ENCODE results near the gene NADSYN1. TPM values are rescaled to one million over a fixed set of nuclear protein-coding genes. Genes with fewer than 3 reads are reported as not detected.

NADSYN1 gene
- total and polyA plus RNA-seq, 2 of the 13 experiments (the other 11 are each of a cell fraction or from before 2014, with no cell fraction given) = 35.7 to 51.5 TPM

- TF ChIP-seq HMGXB4 (CRISPR knock-in tag; IDR thresholded peaks at IDR 0.05; ENCODE audit: borderline replicate concordance in 1 of 2, low read depth in 1 of 2) (peak; percentile 58 to 67; a peak in 2 of 4 replicates), HOMEZ (CRISPR knock-in tag; IDR thresholded peaks at IDR 0.05; ENCODE audit: low read depth) (no peak), TFE3 (CRISPR knock-in tag; IDR thresholded peaks at IDR 0.05) (no peak), ZNF317 (CRISPR knock-in tag; IDR thresholded peaks at IDR 0.05) (no peak), SSRP1 (CRISPR knock-in tag; IDR thresholded peaks at IDR 0.05) (no peak), ZNF274 (CRISPR knock-in tag; IDR thresholded peaks at IDR 0.05) (peak; percentile 61; the same call in 1 of the 2 replicates), ZNF230 (CRISPR knock-in tag; IDR thresholded peaks at IDR 0.05) (no peak; the same call in 1 of the 2 replicates), ZNF160 (CRISPR knock-in tag; IDR thresholded peaks at IDR 0.05) (no peak), PRDM4 (CRISPR knock-in tag; IDR thresholded peaks at IDR 0.05; ENCODE audit: borderline replicate concordance) (no peak), ZC3H13 (CRISPR knock-in tag; IDR thresholded peaks at IDR 0.05) (peak; percentile 97), DZIP1 (CRISPR knock-in tag; IDR thresholded peaks at IDR 0.05) (0 out of 2 replicates have a peak, but pooled peaks have one; percentile 79), NCOR1 (IDR thresholded peaks at IDR 0.05; ENCODE audit: borderline replicate concordance, low read length) (no peak), ZNF577 (CRISPR knock-in tag; IDR thresholded peaks at IDR 0.05; ENCODE audit: borderline replicate concordance, low read depth) (no peak), ZNF576 (CRISPR knock-in tag; IDR thresholded peaks at IDR 0.05) (no peak), SATB2 (CRISPR knock-in tag; IDR thresholded peaks at IDR 0.05) (no peak), FOXA3 (CRISPR knock-in tag; IDR thresholded peaks at IDR 0.05) (no peak; the same call in 1 of the 2 replicates), SAFB2 (CRISPR knock-in tag; IDR thresholded peaks at IDR 0.05; ENCODE audit: borderline replicate concordance, low read depth) (peak; percentile 88; the same call in 1 of the 2 replicates)
These were observed at the start of gene NADSYN1 (continued) for GRCh38 chr11:71453037-71453917.
